ENCODE results near the gene ROBO1.

Gene ROBO1

GRCh38 chr3:79670178-79670577 lies 97.6 kb downstream of the ROBO1 start:
- no peak for DNase-seq (ENCODE audit: low read depth)

- DNase-seq (ENCODE audit: low read depth), result no peak
These were observed 103.3 kb downstream of the ROBO1 start for GRCh38 chr3:79664455-79664854.

GRCh38 chr3:79661896-79662295 lies 105.9 kb downstream of the ROBO1 start:
- DNase-seq (ENCODE audit: low read depth), result no peak

GRCh38 chr3:79657076-79657475 lies 110.7 kb downstream of the ROBO1 start:
- DNase-seq (ENCODE audit: low read depth), result no peak

- DNase-seq (ENCODE audit: low read depth), result no peak
These were observed 113.8 kb downstream of the ROBO1 start for GRCh38 chr3:79654019-79654418.

- DNase-seq (ENCODE audit: low read depth), result no peak
These were observed 114.5 kb downstream of the ROBO1 start for GRCh38 chr3:79653266-79653830.

GRCh38 chr3:79651536-79652065 lies 116.2 kb downstream of the ROBO1 start:
- DNase-seq (ENCODE audit: low read depth), result no peak

- no peak for DNase-seq (ENCODE audit: low read depth)
These were observed 127.9 kb downstream of the ROBO1 start for GRCh38 chr3:79639855-79640254.

GRCh38 chr3:79636372-79636771 lies 131.4 kb downstream of the ROBO1 start:
- no peak for DNase-seq (ENCODE audit: low read depth)

- DNase-seq (ENCODE audit: low read depth), result no peak
These were observed 135.0 kb downstream of the ROBO1 start for GRCh38 chr3:79632842-79633241.

GRCh38 chr3:79618883-79619282 lies 148.9 kb downstream of the ROBO1 start:
- DNase-seq (ENCODE audit: low read depth), result no peak

- no peak for DNase-seq (ENCODE audit: low read depth)
These were observed 161.4 kb downstream of the ROBO1 start for GRCh38 chr3:79606414-79606813.

- no peak for DNase-seq (ENCODE audit: low read depth)
These were observed 163.1 kb downstream of the ROBO1 start for GRCh38 chr3:79604681-79605080.

GRCh38 chr3:79602385-79602784 lies 165.4 kb downstream of the ROBO1 start:
- DNase-seq (ENCODE audit: low read depth), result no peak

GRCh38 chr3:79598594-79598993 lies 169.2 kb downstream of the ROBO1 start:
- no peak for DNase-seq (ENCODE audit: low read depth)

- DNase-seq (ENCODE audit: low read depth), result no peak
These were observed 170.1 kb downstream of the ROBO1 start for GRCh38 chr3:79597709-79598108.

- no peak for DNase-seq (ENCODE audit: low read depth)
These were observed 180.6 kb downstream of the ROBO1 start for GRCh38 chr3:79587150-79587549.

GRCh38 chr3:79586232-79586631 lies 181.6 kb downstream of the ROBO1 start:
- DNase-seq (ENCODE audit: low read depth), result no peak

GRCh38 chr3:79572930-79573329 lies 194.9 kb downstream of the ROBO1 start:
- DNase-seq (ENCODE audit: low read depth), result no peak

- no peak for DNase-seq (ENCODE audit: low read depth)
These were observed 198.9 kb downstream of the ROBO1 start for GRCh38 chr3:79568938-79569337.

GRCh38 chr3:79564192-79564591 lies 203.6 kb downstream of the ROBO1 start:
- DNase-seq (ENCODE audit: low read depth), result no peak

GRCh38 chr3:79560698-79561097 lies 207.1 kb downstream of the ROBO1 start:
- no peak for DNase-seq (ENCODE audit: low read depth)

GRCh38 chr3:79558943-79559342 lies 208.9 kb downstream of the ROBO1 start:
- no peak for DNase-seq (ENCODE audit: low read depth)

- no peak for DNase-seq (ENCODE audit: low read depth)
These were observed 212.1 kb downstream of the ROBO1 start for GRCh38 chr3:79555655-79556054.
